Activated CD8-positive, alpha-beta memory T cell treated with anti-CD3 and anti-CD28 coated beads, Interleukin-2, amount 50 U/mL, for 1 hour (primary cell): ENCODE results near the gene PKD2.
"Not testable (repeated sequence)": the region's sequence is repeated elsewhere in the genome, so short reads cannot be mapped to it uniquely, and the experiment has no call there.

ENCODE experiments used
- DNase-seq: peaks from one replicate; pipeline ENCODE4 v3.0.0-alpha.2; 2020; ENCODE audit errors: extremely low read depth

The PKD2 gene

DNA sequence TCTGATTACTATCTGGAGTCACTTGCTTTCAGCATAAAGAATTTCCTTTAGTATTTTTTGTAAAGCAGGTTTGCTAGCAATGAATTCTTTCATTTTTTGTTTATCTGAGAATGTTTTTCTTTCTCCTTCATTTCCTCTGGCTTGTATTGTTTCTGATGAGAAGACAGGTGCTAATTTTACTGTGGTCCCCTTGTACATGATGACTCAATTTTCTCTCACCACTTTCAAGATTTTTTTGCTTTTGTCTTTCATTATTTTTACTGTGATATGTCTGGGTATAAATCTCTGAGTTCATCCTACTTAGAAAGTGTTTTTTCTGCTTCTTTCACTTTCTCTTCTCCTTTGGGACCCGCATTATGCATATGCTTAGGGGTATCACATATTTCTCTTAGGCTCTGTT is 62.6 kb downstream of the PKD2 start:
- no peak for DNase-seq

DNA sequence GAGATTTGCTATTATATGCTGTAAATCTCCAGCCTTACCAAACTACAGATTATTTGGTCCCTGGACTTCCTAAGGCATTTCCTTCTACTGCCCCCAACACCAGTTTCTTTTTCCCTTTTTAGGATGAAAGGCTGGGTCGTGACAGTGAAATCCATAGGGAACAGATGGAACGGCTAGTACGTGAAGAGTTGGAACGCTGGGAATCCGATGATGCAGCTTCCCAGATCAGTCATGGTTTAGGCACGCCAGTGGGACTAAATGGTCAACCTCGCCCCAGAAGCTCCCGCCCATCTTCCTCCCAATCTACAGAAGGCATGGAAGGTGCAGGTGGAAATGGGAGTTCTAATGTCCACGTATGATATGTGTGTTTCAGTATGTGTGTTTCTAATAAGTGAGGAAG is 67.9 kb downstream of the PKD2 start:
- DNase-seq = no peak

DNA sequence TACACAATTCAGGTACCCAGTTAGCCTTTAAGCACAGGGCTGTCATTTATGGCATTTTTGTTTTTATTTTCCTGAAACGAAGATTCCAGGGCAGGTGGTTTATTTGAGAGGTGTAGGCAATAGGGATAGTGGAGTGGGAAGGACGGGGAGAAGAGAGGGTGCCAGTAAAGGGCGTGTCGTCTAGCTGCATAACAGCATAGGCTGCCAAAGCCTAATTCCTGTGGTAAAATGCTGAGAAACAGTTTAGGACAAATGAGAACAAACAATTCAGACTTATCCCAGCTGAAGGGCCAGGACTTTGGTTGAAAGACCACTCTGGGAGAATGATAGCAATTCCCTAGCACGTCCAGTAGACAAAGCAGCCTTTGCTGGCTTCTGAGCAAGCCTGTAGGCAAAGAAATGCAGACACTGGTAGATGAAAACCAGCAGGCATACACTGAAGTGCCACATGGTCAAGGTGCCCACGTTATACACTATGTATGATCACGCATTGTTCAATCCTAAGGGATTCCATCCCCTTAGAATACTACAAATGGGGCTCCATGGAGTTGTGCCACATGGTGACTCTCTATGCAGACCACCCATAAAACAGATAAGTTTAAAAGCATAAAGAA is 70.6 kb downstream of the PKD2 start:
- DNase-seq = no peak

DNA sequence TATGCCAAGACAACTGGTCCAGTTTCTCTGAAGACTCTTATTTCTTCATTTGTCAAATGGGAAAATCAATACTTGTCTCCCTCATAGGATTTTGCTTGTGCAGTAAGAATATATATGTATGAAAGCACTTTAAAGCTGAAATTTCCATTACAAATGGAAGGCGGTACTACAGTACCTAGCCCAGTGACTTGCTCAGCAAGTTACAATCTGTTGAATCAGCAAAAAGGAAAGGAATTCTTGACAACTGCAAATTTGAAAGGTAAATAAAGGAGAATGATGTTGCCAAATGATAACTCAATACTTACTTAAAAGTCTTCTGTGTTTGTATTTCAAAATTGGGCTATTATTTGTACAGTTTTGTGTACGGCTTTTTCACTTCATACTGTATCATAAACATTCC is 71.1 kb downstream of the PKD2 start:
- DNase-seq = no peak

DNA sequence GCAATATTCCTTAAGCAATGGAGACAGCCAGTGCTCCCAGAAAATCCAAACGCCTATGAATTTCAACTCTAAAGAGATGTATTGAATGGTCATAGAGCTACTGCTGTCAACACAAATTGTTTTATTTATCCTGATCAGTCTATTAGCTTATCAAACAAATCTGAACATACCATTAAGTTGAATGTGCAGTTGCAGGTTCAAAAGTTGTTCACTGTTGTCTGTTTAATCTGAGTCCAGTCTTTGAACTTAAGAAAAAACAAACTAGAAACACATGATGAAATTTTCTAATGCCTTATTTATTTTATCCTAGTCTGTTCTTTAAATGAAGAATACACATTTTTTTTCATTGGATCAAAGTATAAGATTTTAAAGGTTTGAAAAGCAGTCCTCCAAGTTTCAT is 73.2 kb downstream of the PKD2 start:
- no peak for DNase-seq

DNA sequence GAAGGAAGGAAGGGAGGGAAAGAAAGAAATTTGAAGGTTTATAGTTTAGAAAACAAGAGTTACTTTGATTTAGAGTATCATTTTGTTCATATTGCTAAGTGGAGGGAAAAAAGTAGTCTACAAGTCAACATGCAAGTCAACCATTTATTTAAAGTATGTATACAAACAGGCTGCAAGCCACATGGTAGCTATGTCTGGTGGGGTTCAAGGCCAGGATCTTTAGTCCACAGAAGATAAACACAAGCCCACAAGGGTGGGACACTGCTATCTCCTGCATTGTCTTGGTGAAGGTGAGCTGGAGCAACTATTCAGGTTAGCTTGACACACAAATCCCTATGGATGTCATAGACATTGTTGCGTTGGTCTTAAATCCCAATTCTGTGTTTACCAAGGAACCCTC is 79.6 kb downstream of the PKD2 start:
- no peak for DNase-seq

DNA sequence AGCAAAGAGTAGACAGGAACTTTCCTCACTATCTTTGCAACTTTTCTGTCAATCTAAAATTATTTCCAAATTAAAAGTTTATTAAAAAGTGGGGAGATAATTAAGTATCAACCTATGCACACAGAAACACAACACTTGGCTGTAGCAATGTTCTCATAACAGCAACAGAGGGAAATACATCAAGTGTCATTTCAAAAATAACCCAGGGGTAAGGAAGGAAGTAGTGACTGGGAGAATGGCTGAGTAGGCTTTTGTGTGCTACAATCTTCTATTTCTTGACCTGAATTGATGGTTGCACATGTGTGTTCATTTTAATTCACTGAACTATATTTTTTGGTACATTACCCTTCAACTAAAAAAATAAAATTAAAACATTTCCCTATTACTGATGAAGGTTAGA is 83.5 kb downstream of the PKD2 start:
- no peak for DNase-seq

DNA sequence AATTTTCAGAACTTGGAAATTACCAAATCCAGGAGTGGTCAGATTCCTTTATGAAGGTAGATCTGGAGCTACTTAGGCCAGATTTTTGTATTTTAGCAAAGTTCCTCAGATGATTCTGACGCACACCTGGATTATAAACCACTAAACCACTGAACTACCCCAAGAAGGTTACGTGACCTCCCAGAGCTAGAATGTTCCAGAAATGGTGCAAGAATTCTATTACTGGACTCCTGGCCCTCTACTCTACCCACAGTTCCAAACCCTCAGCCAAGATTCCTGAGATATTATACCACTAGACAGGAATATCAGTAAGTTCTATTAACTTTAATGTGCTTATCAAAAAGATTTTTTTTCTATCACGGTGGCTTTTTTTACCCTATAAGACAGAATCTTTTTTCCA is 83.9 kb downstream of the PKD2 start:
- no peak for DNase-seq

DNA sequence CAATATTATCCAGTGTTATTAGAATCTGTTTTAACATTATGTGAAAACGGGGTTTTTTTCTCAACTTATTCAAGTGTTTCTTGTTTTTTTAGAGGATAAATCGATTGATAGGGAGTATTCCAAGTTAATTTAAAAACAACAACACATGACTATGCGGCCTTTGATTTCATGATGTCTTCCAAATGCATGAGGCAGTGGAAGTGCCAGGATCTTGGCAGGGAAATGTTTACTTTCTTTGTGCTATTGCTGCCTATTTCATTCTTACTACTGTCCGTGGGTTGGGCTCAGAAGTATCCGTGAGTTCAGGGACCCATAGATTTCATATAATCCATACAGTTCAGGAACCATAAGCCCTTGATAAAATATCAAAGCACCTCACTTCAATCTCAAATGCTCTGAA is 86.4 kb downstream of the PKD2 start:
- DNase-seq = no peak

DNA sequence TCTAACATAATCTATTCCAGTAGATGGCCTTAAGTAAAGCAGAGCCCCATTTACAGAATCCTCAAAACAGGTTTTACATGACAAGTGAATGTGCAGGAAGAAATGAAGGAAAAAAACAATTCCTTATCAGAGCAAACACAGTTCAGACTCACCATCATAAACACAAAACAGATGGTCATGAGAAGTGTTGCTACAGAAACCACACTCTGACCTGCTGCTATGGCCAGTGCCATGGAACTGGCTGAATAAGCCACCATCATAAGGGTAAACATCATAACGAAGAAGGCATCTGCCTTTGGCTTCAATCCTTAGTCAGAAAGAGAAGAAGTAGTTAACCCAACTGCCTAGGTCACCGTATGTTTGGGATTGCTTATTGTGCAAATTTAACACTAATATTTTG is 89.9 kb downstream of the PKD2 start:
- no peak for DNase-seq

DNA sequence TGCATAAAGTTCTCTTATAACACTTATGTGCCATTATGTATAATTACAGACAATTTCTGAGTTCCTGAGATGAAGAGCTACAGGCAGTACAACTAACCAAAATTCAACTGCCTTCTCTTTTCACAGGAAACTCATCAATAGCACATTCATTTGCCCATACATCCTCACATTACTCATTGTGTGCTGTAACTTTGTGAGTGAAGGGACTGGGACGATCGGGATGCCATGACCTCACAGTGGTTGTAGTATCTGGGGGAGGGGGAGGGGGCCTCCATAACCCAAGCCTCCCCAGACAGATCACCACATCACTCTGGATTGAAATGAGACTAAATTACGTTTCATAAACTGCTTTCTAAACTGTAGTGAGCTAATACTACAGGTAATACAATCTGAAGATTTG is 90.3 kb downstream of the PKD2 start:
- no peak for DNase-seq

DNA sequence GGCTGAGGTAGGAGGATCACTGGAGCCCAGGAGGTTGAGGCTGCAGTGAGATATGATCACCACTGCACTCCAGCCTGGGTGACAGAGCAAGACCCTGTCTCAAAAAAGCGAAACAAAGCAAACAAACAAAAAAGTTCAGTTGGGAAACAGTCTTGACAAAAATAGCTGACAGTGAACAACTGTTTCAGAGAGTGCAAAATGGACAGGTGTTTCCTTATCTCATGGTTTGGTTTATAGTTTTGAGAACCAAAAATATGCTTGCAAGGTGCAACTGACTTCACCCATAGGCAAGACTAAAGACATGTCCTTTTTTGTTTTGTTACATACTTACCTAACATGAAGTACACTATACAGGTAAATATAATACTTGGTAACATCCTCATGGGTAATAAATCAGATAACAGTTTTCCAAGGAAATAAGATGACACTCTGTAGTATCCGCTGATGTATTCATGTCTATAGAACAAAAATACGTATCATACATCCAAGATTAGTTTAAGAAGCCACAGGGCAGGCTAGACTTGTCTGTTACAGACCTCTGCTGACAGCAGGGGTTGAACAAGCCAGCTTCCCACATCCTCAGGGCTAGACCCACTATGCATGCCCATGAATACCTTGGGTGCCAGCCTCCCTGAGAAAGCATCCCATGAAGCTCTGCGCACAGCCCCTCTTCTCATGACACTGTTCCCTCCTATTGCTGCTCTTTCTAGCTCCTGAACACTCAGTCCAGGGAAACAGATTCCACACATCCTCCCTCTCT is 91.7 kb downstream of the PKD2 start:
- no peak for DNase-seq

DNA sequence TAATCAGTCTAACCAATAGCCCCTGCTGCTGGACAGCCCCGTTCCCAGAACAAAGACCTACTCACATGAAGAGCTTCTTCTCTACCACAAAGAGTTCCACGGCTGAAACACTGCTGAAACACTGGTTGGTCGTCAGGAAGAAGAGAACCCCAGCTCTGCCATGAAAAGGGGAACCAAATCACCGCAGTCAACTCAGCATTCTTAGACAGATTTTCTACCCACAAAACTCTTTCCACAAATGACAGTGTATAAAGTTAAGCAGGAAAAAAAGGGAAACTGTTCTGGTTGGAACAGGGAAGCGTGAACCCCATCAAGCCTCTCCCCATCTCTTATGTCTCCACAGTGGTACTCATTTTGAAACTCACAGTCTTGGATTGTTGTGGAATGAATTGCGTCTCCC is 93.7 kb downstream of the PKD2 start:
- DNase-seq = no peak

DNA sequence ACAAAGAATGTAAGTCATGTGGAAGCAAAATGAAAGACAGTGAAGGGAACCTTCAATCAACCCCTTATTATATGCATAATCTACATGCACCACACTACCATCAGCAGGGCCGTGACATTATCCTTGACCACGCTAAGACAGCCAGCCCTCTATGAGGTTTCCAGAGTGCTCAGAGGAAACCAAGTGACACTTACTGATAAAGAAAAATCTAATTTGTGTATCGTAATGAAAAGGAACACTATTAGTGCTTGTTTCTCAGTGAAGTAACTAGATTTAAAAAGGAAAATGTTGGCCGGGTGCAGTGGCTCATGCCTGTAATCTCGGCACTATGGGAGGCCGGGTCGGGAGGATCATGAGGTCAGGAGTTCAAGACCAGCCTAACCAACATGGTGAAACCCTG is 94.6 kb downstream of the PKD2 start:
- no peak for DNase-seq

DNA sequence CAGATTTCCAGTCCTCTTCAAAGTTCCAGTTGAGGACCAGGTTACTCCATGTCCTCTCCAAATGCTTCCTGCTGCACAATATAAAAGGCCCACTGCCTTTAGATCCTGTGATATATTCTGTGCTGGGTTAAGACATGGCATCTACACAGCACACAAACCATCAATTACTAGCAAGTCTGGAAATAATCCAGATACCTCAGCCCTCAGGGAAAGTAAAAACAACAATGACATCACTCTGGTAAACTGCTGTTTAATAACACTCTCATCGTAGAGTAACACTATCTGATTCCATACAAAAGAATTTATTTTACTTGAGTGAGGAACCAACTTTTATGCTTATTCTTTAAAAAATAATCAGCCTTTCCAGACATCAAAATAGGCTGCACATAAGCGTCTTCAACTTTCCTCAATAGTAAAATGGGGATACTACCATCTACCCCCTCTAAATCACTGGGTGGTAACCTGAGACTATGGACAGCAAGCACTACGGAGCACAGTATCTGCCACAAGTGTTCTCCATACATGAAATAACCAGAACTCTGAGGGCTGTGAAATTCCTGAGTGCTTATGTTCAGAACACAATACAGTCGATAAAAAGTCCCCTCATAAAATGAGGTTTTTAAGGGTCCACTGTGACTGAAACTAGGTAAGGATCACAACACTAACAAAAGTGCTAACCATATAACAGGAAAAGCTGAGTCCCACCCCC is 97.6 kb downstream of the PKD2 start:
- DNase-seq = no peak

DNA sequence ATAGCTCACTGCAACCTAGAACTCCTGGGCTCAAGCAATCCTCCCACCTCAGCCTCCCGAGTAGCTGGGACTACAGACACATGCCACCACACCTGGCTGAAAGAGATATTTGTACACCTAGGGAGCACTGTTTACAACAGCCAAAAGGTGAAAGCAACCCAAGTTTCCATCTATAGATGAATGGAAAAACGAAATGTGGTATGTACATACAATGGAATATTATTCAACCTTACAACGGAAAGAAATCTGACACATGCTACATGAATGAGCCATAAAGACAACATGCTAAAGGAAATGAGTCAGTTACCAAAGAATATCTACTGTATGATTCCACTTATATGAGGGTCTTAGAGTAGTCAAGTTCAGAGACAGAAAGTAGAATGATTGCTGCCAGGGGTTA is 98.8 kb downstream of the PKD2 start:
- DNase-seq = no peak

DNA sequence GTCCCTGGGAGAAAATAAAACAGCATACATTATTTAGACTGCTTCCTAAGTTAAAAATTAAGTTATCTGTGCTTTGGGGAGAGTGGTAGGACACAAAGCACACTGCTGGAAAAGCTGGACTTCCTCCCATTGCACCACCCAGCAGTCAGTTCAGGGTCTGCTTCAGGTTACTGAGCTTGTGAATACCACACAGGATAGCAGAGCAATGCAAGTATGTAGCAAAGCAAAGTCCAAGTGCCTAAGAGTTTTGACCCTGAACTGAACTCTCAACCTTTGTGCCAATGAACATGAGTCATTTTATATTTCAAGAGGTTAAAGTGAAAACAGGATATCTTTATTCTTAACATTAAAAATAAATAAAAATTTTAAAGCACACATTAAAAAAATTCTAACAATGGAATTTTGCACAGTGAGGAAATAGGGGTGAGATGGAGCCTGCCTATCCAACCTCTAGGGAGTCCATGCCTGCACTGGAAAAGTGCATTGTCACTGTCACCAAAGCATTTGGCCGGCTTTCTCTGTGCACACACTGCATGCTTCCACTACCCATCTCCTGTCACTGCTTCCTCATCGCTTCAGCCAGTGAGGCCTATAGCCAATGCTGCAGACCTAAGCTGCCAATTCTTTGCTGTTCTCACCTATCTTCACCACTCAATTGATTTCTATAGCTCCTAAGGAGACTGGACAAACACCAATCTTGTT is 100.1 kb downstream of the PKD2 start:
- DNase-seq = no peak

DNA sequence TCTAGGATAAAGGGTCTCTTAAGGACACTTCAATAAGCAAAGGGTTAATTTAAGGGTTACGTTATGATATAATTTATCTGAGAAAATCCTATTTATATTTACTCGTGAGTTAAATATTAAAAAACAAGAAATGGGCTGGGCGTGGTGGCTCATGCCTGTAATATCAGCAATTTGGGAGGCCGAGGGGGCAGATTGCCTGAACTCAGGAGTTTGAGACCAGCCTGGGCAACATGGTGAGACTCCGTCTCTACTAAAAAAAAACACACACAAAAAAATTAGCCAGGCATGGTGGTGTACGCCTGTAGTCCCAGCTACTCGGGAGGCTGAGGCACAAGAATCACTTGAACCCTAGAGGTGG is 100.7 kb downstream of the PKD2 start:
- not testable (repeated sequence) for DNase-seq

DNA sequence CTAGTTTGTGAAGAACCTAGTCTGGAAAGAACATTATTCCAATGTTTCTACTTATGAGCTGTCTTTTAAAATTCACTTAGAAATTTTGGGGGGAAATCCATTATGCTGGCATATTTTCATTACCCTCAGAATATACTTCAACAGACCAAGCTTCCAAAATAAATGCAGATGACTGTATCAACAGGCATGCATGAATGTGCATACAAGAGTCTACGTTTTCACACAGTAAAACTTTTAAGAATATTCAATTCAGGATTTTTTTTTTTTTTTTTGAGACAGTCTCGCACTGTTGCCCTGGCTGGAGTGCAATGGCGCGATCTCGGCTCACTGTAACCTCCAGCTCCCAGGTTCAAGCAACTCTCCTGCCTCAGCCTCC is 101.3 kb downstream of the PKD2 start:
- no peak for DNase-seq

DNA sequence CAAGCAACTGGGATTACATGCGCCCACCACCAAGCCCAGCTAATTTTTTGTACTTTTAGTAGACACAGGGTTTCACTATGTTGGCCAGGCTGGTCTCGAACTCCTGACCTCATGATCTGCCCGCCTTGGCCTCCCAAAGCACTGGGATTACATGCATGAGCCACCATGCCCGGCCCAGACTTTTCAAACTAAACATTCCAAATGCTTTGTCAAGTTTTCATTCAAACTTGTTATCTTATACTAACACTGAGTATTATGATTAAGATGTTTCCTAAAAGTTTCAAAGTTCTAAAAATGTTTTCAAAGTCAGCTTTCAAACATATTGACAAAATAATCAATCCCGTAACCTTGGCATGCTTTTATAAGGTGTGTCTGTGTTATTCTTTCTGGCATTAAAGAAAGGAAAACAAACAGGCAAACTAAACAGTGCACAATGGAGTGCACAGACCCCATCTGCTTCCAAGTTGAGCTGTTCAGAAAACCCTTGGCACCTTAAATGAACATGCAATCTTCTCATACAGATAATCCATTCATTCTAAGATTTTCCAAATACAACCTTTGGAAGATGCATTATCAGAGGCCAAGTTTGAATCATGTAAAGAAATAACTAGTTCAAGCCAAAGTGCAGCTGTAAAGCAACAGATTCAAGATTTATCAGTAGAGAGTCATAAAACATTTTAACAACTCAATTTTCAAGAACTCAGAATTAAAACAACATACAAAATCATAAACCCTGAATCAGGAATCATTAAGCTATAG is 101.9 kb downstream of the PKD2 start:
- DNase-seq = no peak

DNA sequence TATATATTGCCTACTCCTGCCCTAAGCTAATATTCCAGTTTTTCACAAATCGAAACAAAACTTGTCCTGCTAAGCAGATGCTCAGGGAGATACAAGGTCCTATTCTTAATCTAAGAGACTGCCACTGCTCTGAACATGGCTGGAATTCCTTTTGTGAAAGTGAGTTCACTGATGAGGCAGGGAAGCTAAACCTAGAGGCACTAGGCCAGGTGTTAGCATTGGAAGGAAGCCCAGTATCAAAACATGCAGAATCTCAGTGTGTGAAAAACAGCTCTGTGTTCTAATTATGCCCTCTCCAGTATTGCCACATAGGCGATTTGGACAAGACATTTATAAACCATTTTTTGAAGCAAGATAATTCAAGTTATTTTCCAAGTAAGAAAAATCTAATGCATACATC is 103.4 kb downstream of the PKD2 start:
- no peak for DNase-seq

DNA sequence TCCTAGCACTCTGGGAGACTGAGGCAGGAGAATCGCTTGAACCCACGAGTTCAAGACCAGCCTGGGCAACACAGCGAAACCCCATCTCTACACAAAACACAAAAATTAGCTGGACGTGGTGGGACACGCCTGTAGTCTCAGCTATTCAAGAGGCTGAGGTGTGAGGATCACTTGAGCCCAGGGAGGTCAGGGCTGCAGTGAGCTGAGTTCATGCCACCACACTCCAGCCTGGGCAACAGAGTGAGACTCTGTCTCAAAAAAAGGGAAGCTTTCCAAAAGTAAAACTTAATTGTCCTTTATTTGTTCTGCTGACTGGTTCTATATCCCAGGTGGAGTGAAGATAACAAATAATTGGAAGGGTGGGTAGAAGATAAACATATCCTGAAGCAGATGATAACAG is 105.4 kb downstream of the PKD2 start:
- DNase-seq = no peak
